ENCODE data around the gene PCDHGC4. TPM values are rescaled to one million over a fixed set of nuclear protein-coding genes. Genes with fewer than 3 reads are reported as not detected.

PCDHGC4 gene
- total RNA-seq, 1 experiment from 2014 or later, result 0.40 TPM

GRCh38 chr5:141521244-141521781 lies 36.5 kb downstream of the PCDHGC4 start:
- H3K36me3 Mint-ChIP-seq (ENCODE audit: insufficient read depth, unreplicated experiment), result peaks cover 83% of the 10 kb centered on the region
- DNase-seq (ENCODE audit: unreplicated experiment), result peak; percentile 99
- TF ChIP-seq CTCF (IDR thresholded peaks at IDR 0.05; ENCODE audit: unreplicated experiment), result no peak
- H3K9me3 Mint-ChIP-seq (ENCODE audit: unreplicated experiment), result no peaks in the 10 kb centered on the region
- BruUV-seq (replicated peaks), result no TSS peak
- H3K27ac Mint-ChIP-seq (ENCODE audit: low read depth, unreplicated experiment), result peak overlapping the region; percentile 82
- peak overlapping the region; percentile 10 for H3K4me3 Mint-ChIP-seq (ENCODE audit: unreplicated experiment)
- H3K27me3 Mint-ChIP-seq (ENCODE audit: insufficient read depth, unreplicated experiment), result no peaks in the 10 kb centered on the region
- ChIA-PET CTCF (interaction anchor here (0.5 to 15.4 kb wide), 26 partner anchors 9 to 1278 kb away, joined by 3 to 191 read pairs (median 5); partner anchors contain the start of genes PCDHB10, PCDHB11, PCDHB14 and PCDHB5), POLR2A (interaction anchor here (0.7 to 13.3 kb wide), 24 partner anchors 9 to 481 kb away, joined by 3 to 167 read pairs (median 4); partner anchors contain the start of genes DIAPH1, HDAC3, PCDHB11 and PCDHB14)
- intact Hi-C loops (cut with micrococcal nuclease), result loop anchor here (1.0 to 5.0 kb wide), 2 partner anchors 12 to 479 kb away; no protein-coding TSS in a partner anchor
- H3K4me1 Mint-ChIP-seq (ENCODE audit: insufficient read depth, unreplicated experiment), result peaks cover 47% of the 10 kb centered on the region

GRCh38 chr5:141522301-141522700 lies 37.5 kb downstream of the PCDHGC4 start:
- Mint-ChIP-seq H3K27ac (ENCODE audit: low read depth, unreplicated experiment) (peak overlapping the region; percentile 82), H3K9me3 (ENCODE audit: unreplicated experiment) (no peaks in the 10 kb centered on the region), H3K4me3 (ENCODE audit: unreplicated experiment) (peak overlapping the region; percentile 30), H3K4me1 (ENCODE audit: insufficient read depth, unreplicated experiment) (peaks cover 47% of the 10 kb centered on the region), H3K27me3 (ENCODE audit: insufficient read depth, unreplicated experiment) (no peaks in the 10 kb centered on the region), H3K36me3 (ENCODE audit: insufficient read depth, unreplicated experiment) (peaks cover 83% of the 10 kb centered on the region)
- no peak for DNase-seq (ENCODE audit: unreplicated experiment)
- intact Hi-C loops (cut with micrococcal nuclease), result loop anchor here (5.0 kb wide), 1 partner anchor 480 kb away; no protein-coding TSS in a partner anchor
- BruUV-seq (replicated peaks), result no TSS peak
- POLR2A ChIA-PET, result interaction anchor here (0.7 to 13.3 kb wide), 12 partner anchors 8 to 357 kb away, joined by 3 to 167 read pairs (median 4); partner anchors contain the start of genes PCDHB14, PCDHGB7, PCDHGC3 and TAF7
- TF ChIP-seq CTCF (IDR thresholded peaks at IDR 0.05; ENCODE audit: unreplicated experiment), result no peak
- CTCF ChIA-PET, result interaction anchor here (0.7 to 15.4 kb wide), 19 partner anchors 10 to 330 kb away, joined by 3 to 191 read pairs (median 13); partner anchors contain the start of genes PCDHB10, PCDHB11, PCDHB14 and PCDHGA7

GRCh38 chr5:141523991-141524390 lies 39.2 kb downstream of the PCDHGC4 start:
- Mint-ChIP-seq H3K36me3 (ENCODE audit: insufficient read depth, unreplicated experiment) (peaks cover 84% of the 10 kb centered on the region), H3K4me3 (ENCODE audit: unreplicated experiment) (no peak overlapping the region), H3K27me3 (ENCODE audit: insufficient read depth, unreplicated experiment) (no peaks in the 10 kb centered on the region), H3K9me3 (ENCODE audit: unreplicated experiment) (no peaks in the 10 kb centered on the region), H3K4me1 (ENCODE audit: insufficient read depth, unreplicated experiment) (peaks cover 51% of the 10 kb centered on the region), H3K27ac (ENCODE audit: low read depth, unreplicated experiment) (peak overlapping the region; percentile 60)
- POLR2A ChIA-PET, result interaction anchor here (0.5 to 13.3 kb wide), 15 partner anchors 9 to 400 kb away, joined by 3 to 167 read pairs (median 3); partner anchors contain the start of genes DELE1, PCDHB14, PCDHGC3 and TAF7
- DNase-seq (ENCODE audit: unreplicated experiment), result no peak
- no peak for TF ChIP-seq CTCF (IDR thresholded peaks at IDR 0.05; ENCODE audit: unreplicated experiment)
- intact Hi-C loops (cut with micrococcal nuclease), result loop anchor here (1.0 to 5.0 kb wide), 9 partner anchors 33 to 482 kb away; partner anchors contain the start of genes PCDHB13, PCDHB14, PCDHGA10 and PCDHGA12
- CTCF ChIA-PET, result interaction anchor here (0.6 to 15.4 kb wide), 61 partner anchors 8 to 1125 kb away, joined by 3 to 191 read pairs (median 6); partner anchors contain the start of genes PCDHA4, PCDHB10, PCDHB11 and PCDHB14
- no TSS peak for BruUV-seq (replicated peaks)

All from MCF 10A (cell line).